VCaP (cell line): Measurements from ENCODE around the gene SDK1.

ENCODE experiments used
- H3K27ac ChIP-seq: fragments of 450-650 bp; 2 replicates; pipeline ENCODE4 v1.5.1; 2017
- CTCF ChIP-seq: fragments of 450-650 bp; conservative IDR thresholded peaks from 2 replicates; pipeline ENCODE4 v1.5.1; 2017; ENCODE audit warnings: mild to moderate bottlenecking, moderate library complexity

SDK1 gene

DNA sequence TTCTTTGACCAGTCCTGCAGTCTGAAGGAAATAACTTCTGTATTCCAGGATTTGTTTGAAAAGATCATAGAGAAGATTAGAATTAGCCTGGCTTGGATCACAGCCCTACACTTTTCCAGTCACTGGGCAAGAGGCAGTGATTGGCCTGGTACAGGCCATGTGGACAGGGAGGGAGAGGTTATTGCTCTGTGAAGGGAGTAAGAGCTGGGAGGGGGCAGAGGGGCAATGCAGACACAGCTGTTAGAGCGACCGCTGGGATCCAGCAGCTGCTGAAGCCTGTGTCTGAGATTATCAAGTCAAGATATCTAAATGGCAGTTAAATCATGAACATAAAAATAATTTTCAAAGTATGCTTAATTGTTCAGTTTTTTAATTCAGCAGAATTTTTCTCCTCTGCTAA is 257.3 kb downstream of the SDK1 start:
- no peak for TF ChIP-seq CTCF
- no peak overlapping the region for H3K27ac ChIP-seq

DNA sequence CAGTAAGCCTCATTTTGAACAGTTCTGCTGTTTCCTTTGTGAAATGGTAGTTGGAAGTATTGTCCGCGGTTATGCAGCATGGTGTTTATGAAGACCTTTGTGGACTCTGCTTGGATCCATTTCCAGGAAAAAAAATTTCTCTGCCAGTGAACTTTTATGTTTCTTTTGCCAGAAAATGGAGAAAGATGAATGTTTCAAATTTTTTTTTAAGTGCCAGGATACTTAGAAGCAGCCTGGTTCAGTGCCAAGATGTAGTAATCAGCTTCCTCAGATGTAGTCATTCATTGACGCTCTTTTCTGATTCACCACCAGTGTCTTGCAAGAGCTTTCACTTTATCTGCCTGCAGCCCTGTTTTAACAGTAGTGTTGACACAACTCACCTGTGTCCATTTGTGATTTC is 258.2 kb downstream of the SDK1 start:
- no peak overlapping the region for H3K27ac ChIP-seq
- no peak for TF ChIP-seq CTCF

DNA sequence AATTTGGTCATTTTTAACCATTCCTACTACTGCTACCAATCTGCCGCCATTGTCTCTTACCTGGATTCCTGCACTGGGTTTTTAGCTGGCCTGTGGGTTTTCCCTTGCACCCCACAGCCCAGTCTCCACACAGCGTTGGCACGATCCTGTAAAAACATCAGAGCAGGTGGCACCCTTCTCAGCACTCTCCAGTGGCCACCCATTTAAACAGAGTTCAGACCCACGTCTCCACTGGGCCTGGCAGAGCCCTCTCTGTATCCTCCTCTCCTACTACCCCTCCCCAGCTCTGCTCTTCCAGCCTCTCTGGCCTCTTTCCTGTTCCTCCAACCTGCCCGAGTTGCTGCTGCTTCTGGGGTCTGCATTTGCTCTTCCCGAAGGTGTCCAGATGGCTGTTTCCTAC is 259.4 kb downstream of the SDK1 start:
- no peak overlapping the region for H3K27ac ChIP-seq
- TF ChIP-seq CTCF = no peak

DNA sequence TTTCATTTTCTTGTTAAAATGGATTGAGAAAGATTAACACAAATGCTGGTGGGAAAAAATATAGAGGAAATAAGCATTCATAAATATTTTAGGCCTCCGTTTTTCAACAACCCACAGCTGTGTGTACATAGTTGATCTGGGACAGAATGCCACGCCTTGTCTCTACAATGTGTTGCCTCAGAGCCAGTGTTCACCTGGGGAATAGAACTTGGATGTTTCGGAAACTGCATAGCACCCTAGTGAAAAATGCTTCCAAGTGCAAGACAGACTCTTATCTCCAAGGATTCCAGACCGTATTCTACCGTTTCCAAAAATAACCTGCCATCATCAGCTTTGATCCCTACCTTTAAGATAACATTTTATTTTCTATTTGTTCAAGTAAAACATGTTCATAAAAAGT is 260.9 kb downstream of the SDK1 start:
- no peak for TF ChIP-seq CTCF
- H3K27ac ChIP-seq = no peak overlapping the region

DNA sequence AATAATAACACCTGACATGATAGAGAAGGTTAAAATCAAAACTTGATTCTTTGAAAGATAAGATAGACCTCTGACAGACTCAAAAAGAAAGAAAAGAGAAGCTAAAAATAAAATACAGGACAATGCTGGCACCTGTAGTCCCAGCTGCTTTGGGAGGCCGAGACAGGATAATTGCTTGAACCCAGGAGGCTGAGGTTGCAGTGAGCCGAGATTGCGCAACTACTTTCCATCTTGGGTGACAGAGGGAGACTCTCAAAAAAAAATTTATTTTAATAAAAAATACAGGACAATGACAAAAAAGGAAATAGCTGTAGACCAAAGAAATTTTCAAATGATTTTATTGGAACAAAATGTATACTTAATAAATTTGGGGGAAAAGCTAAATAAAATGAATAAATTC is 263.2 kb downstream of the SDK1 start:
- TF ChIP-seq CTCF = no peak

DNA sequence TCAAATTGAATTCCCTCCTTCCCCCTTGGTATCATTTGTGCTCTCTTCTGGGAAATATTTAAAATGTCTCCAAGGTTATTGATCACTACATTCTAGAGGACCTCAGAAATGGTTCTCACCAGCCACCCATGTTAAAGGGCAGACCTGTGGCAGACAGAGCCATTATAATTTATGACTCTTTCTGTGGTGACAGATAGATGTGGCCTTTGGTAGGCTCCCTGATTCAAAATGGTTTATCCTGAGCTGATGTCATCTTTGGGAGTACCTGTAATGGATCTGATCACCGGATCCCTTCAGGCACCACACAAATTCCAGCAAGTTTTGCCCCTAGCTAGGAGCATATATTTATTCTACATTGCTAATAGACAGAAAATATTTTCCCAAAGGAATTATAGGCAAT is 267.5 kb downstream of the SDK1 start:
- no peak overlapping the region for H3K27ac ChIP-seq
- TF ChIP-seq CTCF = no peak

More for the DNA sequence above, 263.2 kb downstream of the SDK1 start:
- H3K27ac ChIP-seq = no peak overlapping the region

- TF ChIP-seq CTCF = no peak
- H3K27ac ChIP-seq = no peak overlapping the region
Measured at GRCh38 chr7:3569643-3570042, 268.6 kb downstream of the SDK1 start.

DNA sequence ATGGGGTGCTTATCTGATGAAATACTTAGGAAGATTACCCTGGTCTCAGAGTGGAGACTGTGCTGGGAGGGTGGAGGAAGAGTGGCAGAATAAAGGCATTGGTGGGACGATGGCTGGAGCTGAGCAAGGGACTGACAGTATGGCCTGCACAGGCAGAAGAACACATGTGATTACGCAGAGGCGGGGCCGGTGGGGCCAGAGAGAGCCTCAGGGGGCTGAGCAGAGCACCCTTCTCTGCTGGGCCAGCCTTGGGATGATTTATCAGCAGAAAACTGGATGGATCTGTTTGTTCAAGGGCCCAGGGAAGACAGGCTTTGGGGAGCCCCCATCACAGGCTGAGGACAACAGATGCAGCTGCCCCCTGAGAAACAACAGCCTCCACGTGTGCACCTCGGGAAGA is 272.1 kb downstream of the SDK1 start:
- no peak overlapping the region for H3K27ac ChIP-seq
- no peak for TF ChIP-seq CTCF
